CD4-positive, alpha-beta memory T cell (primary cell): ENCODE measurements around the gene ESPNL. TPM values are rescaled to one million over a fixed set of nuclear protein-coding genes. Genes with fewer than 3 reads are reported as not detected.

ENCODE experiments used
- CTCF ChIA-PET: fragments of 350-600 bp; sonication (Branson Sonifier 250); formaldehyde crosslinking; loops from one replicate; lab custom pipeline; 2021; ENCODE audit warnings: inconsistent platforms; ENCODE audit not compliant: partially characterized antibody; lab: Charles Lee
- POLR2A ChIA-PET: fragments of 350-600 bp; sonication (Branson Sonifier 250); formaldehyde crosslinking; loops from one replicate; lab custom pipeline; 2021; ENCODE audit not compliant: partially characterized antibody; lab: Charles Lee
- DNase-seq, 5 donors: peaks; one replicate each; pipeline versions ENCODE4 v3.0.0 to v3.0.0-alpha.2; 2020 to 2022; ENCODE audit warnings: mixed read lengths in 1 of 5
- H3K27ac ChIP-seq: one replicate; pipeline ENCODE4 v1.7.0; 2013; ENCODE audit warnings: low read depth, low read length
- H3K27me3 ChIP-seq: 2 replicates; pipeline ENCODE4 v1.7.0; 2013; ENCODE audit warnings: mild to moderate bottlenecking, low read length, moderate library complexity; ENCODE audit not compliant: insufficient read depth
- H3K36me3 ChIP-seq: 2 replicates; pipeline ENCODE4 v1.7.0; 2013; ENCODE audit warnings: mild to moderate bottlenecking, low read length, moderate library complexity; ENCODE audit not compliant: insufficient read depth
- H3K4me1 ChIP-seq: 2 replicates; pipeline ENCODE4 v1.7.0; 2013; ENCODE audit warnings: mild to moderate bottlenecking, low read length, moderate library complexity; ENCODE audit not compliant: insufficient read depth
- H3K4me3 ChIP-seq, 2 donors: one replicate each; pipeline ENCODE4 v1.7.0; 2013; ENCODE audit warnings: low read length in 2 of 2, mild to moderate bottlenecking in 1 of 2
- H3K9me3 ChIP-seq, 2 donors: one replicate each; pipeline ENCODE4 v1.7.0; 2013; ENCODE audit warnings: low read length in 2 of 2, control low read depth in 1 of 2; ENCODE audit not compliant: control insufficient read depth in 1 of 2
- H3K27ac Mint-ChIP-seq, 7 donors: one replicate each; pipeline ENCODE4 v1.8.0; 2020 to 2021; ENCODE audit warnings: mixed read lengths in 7 of 7, mild to moderate bottlenecking in 6 of 7, inconsistent platforms in 3 of 7, moderate library complexity in 3 of 7
- H3K27me3 Mint-ChIP-seq, 2 donors: one replicate each; pipeline ENCODE4 v1.8.0; 2020 to 2021; ENCODE audit warnings: mixed read lengths in 2 of 2
- H3K36me3 Mint-ChIP-seq, 2 donors: one replicate each; pipeline ENCODE4 v1.8.0; 2020 to 2021; ENCODE audit warnings: mixed read lengths in 2 of 2, inconsistent platforms in 1 of 2, mild to moderate bottlenecking in 1 of 2
- H3K4me1 Mint-ChIP-seq, 4 donors: one replicate each; pipeline ENCODE4 v1.8.0; 2020 to 2021; ENCODE audit warnings: mixed read lengths in 4 of 4, mild to moderate bottlenecking in 1 of 4
- H3K4me3 Mint-ChIP-seq, 8 donors: one replicate each; pipeline ENCODE4 v1.8.0; 2020 to 2021; ENCODE audit warnings: mixed read lengths in 8 of 8, mild to moderate bottlenecking in 7 of 8, moderate library complexity in 6 of 8, inconsistent platforms in 3 of 8
- H3K9me3 Mint-ChIP-seq, 8 donors: one replicate each; pipeline ENCODE4 v1.8.0; 2020 to 2021; ENCODE audit warnings: mixed read lengths in 8 of 8, mild to moderate bottlenecking in 5 of 8, inconsistent platforms in 3 of 8, moderate library complexity in 1 of 8
- intact Hi-C: fragments of 100-400 bp; cut with micrococcal nuclease; formaldehyde crosslinking; loops from one replicate; pipeline ENCODE4 v1.15.1; 2023
- polyA plus RNA-seq, 2 donors: library from polyadenylated mRNA; unstranded; fragments of 300-500 nt; fragmentation: Illumina TruSeq; gene quantifications; one replicate each; pipeline ENCODE4 v1.2.3, GENCODE V29; 2021
- total RNA-seq, 2 experiments: library from RNA; stranded (reverse); gene quantifications; one replicate each; pipeline ENCODE4 v1.2.3, GENCODE V29; 2021

The ESPNL gene
- total and polyA plus RNA-seq, 4 experiments from 2014 or later = 0.28 to 0.41 TPM; not detected in 2

DNA sequence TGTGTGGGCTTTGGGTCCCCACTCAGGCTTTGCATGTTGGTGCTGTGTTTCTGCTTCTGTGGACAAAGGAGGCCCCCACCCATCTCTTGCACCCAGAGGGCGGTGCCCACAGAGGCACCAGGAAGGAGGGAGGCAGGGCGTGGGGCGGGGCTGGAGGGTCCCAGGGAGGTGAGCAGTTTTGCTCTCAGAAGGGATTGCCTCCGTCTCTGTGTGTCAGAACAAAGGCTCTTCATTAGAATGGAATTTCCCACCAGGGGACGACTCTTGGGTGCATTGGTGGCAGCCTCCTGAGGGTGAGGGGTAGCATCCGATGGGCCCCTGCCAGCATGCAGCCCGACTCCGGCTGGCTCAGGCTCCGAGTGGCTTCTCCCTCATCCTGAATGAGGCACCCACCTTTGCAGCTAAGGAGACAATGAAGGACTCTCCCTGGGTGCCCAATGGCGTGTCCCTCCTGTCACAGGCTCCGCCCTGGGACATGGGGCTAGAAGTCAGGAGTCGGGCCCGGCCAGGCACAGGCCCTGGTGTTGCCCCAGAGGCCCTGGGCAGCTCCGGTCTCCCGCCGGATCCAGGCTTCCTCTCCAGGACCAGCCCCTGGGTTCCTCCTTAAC, 51.6 kb downstream of the ESPNL start:
- no peaks in the 10 kb centered on the region for H3K36me3 Mint-ChIP-seq
- H3K27me3 Mint-ChIP-seq = no peaks in the 10 kb centered on the region
- Histone ChIP-seq H3K36me3 (no peaks in the 10 kb centered on the region), H3K4me1 (no peaks in the 10 kb centered on the region), H3K9me3 (no peaks in the 10 kb centered on the region), H3K27ac (no peak overlapping the region), H3K27me3 (no peaks in the 10 kb centered on the region), H3K4me3 (no peak overlapping the region)
- H3K4me1 Mint-ChIP-seq = no peaks in the 10 kb centered on the region
- H3K9me3 Mint-ChIP-seq = peaks cover 0 to 2% (median 0%) of the 10 kb centered on the region in 8 donors
- no peak overlapping the region for H3K4me3 Mint-ChIP-seq
- intact Hi-C loops = no loop called here
- ChIA-PET CTCF (no interaction called here), POLR2A (no interaction called here)
- no peak for DNase-seq
- no peak overlapping the region for H3K27ac Mint-ChIP-seq

DNA sequence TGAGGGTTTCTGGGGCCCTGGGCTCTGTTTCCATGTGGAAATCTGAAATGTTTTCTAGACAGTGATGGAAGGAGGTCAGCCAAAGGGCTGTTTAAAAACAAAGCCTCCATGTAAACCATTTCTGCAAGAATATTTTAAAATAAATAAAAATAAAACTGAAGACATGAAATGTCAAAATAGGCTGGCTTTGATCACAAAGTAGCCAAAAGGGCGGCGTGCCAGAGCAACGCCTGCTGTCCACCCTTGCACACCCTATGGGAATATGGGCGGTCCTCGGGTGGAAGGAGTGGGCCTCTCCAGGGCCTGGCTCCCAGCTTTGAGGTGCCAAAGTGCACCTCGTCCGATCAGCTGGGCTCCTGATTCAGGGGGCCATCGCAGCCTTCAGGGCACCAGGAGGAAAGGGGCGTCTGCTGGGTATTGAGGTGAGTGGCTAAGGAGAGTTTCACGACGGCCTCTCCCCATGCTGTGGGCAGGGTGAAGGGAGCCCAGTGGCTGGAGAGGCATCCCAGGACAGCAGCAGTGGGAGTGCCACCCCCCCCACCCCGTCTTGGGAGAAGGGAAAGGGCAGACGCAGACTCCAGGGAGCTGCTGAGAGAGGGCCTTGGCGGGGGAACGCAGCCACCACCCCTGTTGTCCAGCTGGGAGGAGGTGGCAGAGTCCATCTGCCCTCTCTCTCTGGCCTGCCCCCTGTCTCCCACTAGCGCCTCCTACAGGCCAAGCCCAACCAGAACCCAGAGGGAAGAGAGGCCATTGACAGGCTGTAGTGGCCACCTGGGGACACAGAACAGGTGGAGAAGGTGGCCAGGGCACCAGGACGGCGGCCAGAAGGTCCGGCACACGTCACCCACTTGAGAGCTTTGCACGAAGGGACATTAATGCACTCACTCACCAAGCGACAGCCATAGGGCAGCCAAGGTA, 52.9 kb downstream of the ESPNL start:
- no peak overlapping the region for H3K27ac Mint-ChIP-seq
- Histone ChIP-seq H3K4me1 (no peaks in the 10 kb centered on the region), H3K9me3 (no peaks in the 10 kb centered on the region), H3K27ac (no peak overlapping the region), H3K27me3 (no peaks in the 10 kb centered on the region), H3K36me3 (no peaks in the 10 kb centered on the region), H3K4me3 (no peak overlapping the region)
- intact Hi-C loops = no loop called here
- POLR2A ChIA-PET = no interaction called here
- H3K4me1 Mint-ChIP-seq = no peaks in the 10 kb centered on the region
- no peaks in the 10 kb centered on the region for H3K36me3 Mint-ChIP-seq
- peaks cover 0 to 2% (median 0%) of the 10 kb centered on the region in 8 donors for H3K9me3 Mint-ChIP-seq
- CTCF ChIA-PET = no interaction called here
- no peak for DNase-seq
- no peaks in the 10 kb centered on the region for H3K27me3 Mint-ChIP-seq
- H3K4me3 Mint-ChIP-seq = no peak overlapping the region

DNA sequence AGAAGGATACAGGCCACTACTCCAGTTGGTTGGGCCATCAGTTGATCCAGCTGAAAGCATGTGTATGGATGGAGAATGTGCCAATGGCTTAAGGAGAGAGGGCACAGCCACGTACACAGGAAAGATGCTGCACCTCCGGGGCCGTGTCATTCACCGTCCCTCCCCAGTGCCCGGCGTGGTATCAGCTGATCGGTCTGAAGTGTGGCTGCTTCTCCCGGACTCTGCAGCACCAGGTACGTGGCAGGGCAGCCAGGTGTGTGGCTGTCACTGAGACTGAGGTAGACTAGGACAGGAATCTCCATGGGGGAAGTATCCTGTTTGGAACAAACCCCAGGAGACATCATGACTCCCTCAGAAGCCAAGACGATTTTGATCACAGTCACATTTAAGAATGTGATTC, 54.4 kb downstream of the ESPNL start:
- peaks cover 4% of the 10 kb centered on the region for H3K4me1 ChIP-seq
- no peak overlapping the region for H3K4me3 Mint-ChIP-seq
- H3K27me3 Mint-ChIP-seq = peaks cover 3 to 4% of the 10 kb centered on the region in 2 donors
- peaks cover 4 to 5% (median 4%) of the 10 kb centered on the region in 4 donors for H3K4me1 Mint-ChIP-seq
- DNase-seq = no peak
- no peaks in the 10 kb centered on the region for H3K9me3 ChIP-seq
- no peaks in the 10 kb centered on the region for H3K36me3 Mint-ChIP-seq
- ChIA-PET CTCF (interaction anchor here (1.4 kb wide), 1 partner anchor 133 kb away, joined by 3 read pairs; the partner anchor contains the start of gene PER2), POLR2A (no interaction called here)
- intact Hi-C loops = no loop called here
- peaks cover 4% of the 10 kb centered on the region for H3K27me3 ChIP-seq
- H3K4me3 ChIP-seq = no peak overlapping the region
- H3K27ac ChIP-seq = no peak overlapping the region
- peaks cover 0 to 2% (median 0%) of the 10 kb centered on the region in 8 donors for H3K9me3 Mint-ChIP-seq
- H3K27ac Mint-ChIP-seq = no peak overlapping the region
- H3K36me3 ChIP-seq = no peaks in the 10 kb centered on the region

DNA sequence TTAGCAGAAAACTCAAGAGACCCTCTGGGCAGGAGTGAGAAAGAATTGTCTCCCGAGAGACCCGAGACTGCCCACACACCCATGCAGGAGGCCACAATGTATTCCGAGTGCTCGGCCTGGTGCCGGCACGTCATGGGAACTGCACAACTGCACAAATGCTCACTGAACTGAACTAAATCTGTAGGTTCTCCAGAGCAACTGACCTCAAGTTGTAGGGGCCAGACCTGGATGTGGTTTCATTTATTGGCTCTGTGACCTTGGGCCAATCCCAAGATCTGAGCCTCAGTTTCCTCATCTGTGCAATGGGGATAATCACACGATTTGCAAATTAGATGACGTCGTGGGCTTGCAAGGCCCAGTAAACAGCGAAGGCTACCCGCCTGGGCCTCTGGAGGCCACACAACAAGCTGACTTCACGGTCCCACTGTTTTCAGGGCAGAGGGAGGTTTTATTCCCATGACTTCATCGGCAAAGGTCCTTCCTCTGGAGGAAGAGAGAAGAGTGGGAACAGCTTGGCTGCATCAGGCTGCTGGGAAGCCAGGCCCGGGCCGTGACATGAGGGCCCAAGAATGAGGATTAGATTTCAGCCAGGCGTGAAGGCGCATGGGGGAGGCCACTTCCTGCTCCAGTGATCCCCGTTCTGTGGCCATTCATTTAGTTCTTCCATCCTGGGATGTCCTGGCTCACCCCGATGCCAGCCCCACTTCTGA, 55.1 kb downstream of the ESPNL start:
- peaks cover 7% of the 10 kb centered on the region for H3K4me1 ChIP-seq
- Mint-ChIP-seq H3K4me3 (no peak overlapping the region), H3K27ac (no peak overlapping the region), H3K9me3 (peaks cover 0 to 2% (median 0%) of the 10 kb centered on the region in 8 donors), H3K36me3 (no peaks in the 10 kb centered on the region), H3K4me1 (peaks cover 4 to 11% (median 6%) of the 10 kb centered on the region in 4 donors), H3K27me3 (peaks cover 7 to 8% of the 10 kb centered on the region in 2 donors)
- H3K27me3 ChIP-seq = peaks cover 10% of the 10 kb centered on the region
- H3K4me3 ChIP-seq = no peak overlapping the region
- DNase-seq = no peak
- intact Hi-C loops = no loop called here
- H3K9me3 ChIP-seq = no peaks in the 10 kb centered on the region
- H3K27ac ChIP-seq = no peak overlapping the region
- ChIA-PET CTCF (interaction anchor here (1.4 kb wide), 1 partner anchor 133 kb away, joined by 3 read pairs; the partner anchor contains the start of gene PER2), POLR2A (no interaction called here)
- no peaks in the 10 kb centered on the region for H3K36me3 ChIP-seq

DNA sequence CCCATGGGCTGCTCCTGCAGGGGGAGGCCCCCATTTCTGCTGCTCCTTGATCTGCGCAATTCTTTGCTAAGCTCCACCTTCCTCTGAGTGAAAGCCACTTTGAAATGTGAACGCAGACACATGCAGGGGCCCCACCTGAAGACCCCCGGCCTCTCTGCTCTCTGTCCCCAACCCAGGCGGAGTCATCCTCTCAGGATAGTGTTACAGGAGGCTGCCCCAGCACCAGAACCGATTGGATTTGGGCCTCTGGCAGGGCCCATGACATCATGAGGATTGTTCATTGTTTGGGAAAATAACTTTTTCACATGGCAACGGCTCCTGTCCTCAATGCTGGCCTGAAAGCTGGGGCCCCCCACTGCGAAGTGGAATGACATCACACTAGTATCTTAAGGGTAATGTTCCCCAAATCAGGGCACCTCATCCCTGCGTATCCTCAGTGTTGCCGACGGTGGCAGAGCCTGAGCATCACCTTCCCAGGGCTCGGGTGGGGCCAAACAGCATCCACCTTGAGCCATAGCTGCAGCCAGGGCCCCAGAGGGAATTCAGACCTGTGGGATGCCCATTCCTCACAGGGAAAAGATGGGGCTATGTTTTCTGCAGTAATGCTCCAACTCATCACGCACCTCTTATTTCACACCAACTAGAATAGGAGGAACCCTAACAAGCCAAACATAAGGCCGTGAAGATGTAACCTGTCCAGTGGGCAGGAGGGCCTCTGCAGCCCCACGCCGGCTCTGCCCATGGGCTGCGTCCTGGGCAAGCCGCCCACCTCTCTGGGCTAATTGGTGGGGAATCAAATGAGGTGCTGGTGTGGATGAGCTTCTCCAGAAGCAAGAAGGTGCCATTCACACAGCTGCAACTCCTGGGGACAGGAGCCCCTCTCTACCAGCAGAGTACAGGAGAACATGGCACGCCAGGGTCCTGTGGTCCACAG, 55.9 kb downstream of the ESPNL start:
- peaks cover 13% of the 10 kb centered on the region for H3K27me3 ChIP-seq
- H3K27ac ChIP-seq = no peak overlapping the region
- DNase-seq = no peak
- intact Hi-C loops = no loop called here
- Mint-ChIP-seq H3K4me3 (no peak overlapping the region), H3K36me3 (no peaks in the 10 kb centered on the region), H3K9me3 (peaks cover 0 to 2% (median 0%) of the 10 kb centered on the region in 8 donors), H3K27ac (no peak overlapping the region), H3K27me3 (peaks cover 7 to 9% of the 10 kb centered on the region in 2 donors), H3K4me1 (peaks cover 4 to 11% (median 6%) of the 10 kb centered on the region in 4 donors)
- H3K4me1 ChIP-seq = peaks cover 7% of the 10 kb centered on the region
- H3K36me3 ChIP-seq = no peaks in the 10 kb centered on the region
- H3K4me3 ChIP-seq = no peak overlapping the region
- H3K9me3 ChIP-seq = no peaks in the 10 kb centered on the region
- POLR2A ChIA-PET = no interaction called here
- CTCF ChIA-PET = interaction anchor here (1.4 kb wide), 1 partner anchor 132 kb away, joined by 3 read pairs; the partner anchor contains the start of gene PER2

DNA sequence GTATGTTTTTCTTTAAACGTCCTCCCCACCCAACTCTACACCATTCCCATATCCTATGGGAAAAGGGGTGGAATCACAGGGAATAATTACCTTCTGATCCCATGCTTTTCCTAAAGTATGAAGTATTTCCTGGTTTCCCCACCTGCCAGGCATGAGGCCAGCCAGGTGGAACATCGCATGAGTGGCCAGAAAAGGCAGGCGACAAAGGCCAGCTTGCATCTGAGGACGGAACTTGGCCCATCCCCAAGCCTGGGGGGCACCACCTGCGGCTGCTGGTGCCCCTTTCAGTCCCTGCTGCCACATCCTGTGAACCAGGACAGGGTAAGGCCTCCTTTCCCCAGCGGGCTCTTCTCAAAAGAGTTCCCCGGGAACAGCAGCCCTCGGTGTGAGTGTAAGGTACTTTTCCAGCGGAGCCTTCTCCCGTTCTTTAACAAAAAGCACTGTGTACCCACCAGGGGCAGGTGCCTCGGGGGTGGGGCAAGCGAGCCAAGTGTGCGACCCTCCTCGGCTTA, 57.4 kb downstream of the ESPNL start:
- ChIA-PET POLR2A (no interaction called here), CTCF (no interaction called here)
- Histone ChIP-seq H3K27me3 (peaks cover 13% of the 10 kb centered on the region), H3K9me3 (no peaks in the 10 kb centered on the region), H3K27ac (no peak overlapping the region), H3K36me3 (no peaks in the 10 kb centered on the region), H3K4me3 (no peak overlapping the region), H3K4me1 (peaks cover 7% of the 10 kb centered on the region)
- Mint-ChIP-seq H3K36me3 (no peaks in the 10 kb centered on the region), H3K27me3 (peaks cover 7 to 9% of the 10 kb centered on the region in 2 donors), H3K27ac (no peak overlapping the region), H3K4me1 (peaks cover 4 to 11% (median 6%) of the 10 kb centered on the region in 4 donors), H3K9me3 (peaks cover 0 to 2% (median 0%) of the 10 kb centered on the region in 8 donors), H3K4me3 (peak overlapping the region in 2 of 8 donors; percentile 29 to 34)
- no peak for DNase-seq
- intact Hi-C loops = no loop called here
